ENCODE results near the gene FBXL19. TPM values are rescaled to one million over a fixed set of nuclear protein-coding genes. Genes with fewer than 3 reads are reported as not detected.

The FBXL19 gene
- total RNA-seq, 1 donor from 2014 or later = 6.3 TPM

DNA sequence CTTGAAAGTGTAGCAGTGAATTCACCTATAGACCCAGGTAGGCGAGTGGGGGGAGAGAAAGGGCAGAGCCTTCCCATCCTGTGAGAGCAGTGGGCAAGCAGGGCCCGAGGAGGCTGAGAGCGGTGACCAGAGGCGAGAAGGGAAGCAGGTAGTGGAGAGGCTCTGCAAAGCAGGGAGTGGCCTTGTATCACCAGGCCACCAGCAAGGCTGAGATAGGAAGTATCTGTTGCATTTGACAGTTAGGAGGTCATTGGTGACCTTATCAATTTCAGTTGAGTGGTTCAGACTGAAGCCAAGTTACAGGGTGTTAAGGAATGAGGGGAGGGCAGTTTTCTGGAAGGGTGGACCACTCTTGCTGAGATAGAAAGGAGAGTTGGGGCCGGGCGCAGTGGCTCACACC, 51.0 kb downstream of the FBXL19 start:
- H3K4me3 ChIP-seq = no peak overlapping the region
- no peak overlapping the region for H3K27ac ChIP-seq (replicated peaks)
- H3K36me3 ChIP-seq = peaks cover 100% of the 10 kb centered on the region
- TF ChIP-seq, protein P1, sequence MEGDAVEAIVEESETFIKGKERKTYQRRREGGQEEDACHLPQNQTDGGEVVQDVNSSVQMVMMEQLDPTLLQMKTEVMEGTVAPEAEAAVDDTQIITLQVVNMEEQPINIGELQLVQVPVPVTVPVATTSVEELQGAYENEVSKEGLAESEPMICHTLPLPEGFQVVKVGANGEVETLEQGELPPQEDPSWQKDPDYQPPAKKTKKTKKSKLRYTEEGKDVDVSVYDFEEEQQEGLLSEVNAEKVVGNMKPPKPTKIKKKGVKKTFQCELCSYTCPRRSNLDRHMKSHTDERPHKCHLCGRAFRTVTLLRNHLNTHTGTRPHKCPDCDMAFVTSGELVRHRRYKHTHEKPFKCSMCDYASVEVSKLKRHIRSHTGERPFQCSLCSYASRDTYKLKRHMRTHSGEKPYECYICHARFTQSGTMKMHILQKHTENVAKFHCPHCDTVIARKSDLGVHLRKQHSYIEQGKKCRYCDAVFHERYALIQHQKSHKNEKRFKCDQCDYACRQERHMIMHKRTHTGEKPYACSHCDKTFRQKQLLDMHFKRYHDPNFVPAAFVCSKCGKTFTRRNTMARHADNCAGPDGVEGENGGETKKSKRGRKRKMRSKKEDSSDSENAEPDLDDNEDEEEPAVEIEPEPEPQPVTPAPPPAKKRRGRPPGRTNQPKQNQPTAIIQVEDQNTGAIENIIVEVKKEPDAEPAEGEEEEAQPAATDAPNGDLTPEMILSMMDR (IDR thresholded peaks at IDR 0.05; ENCODE audit: borderline replicate concordance) = no peak
- no peak for DNase-seq
- no peaks in the 10 kb centered on the region for H3K4me1 ChIP-seq
- intact Hi-C loops (cut with micrococcal nuclease) = no loop called here
- H3K27me3 ChIP-seq (ENCODE audit: low read depth) = no peaks in the 10 kb centered on the region
- no peaks in the 10 kb centered on the region for H3K9me3 ChIP-seq (replicated peaks)

- no peaks in the 10 kb centered on the region for H3K27me3 ChIP-seq (ENCODE audit: low read depth)
- DNase-seq = no peak
- no peak overlapping the region for H3K27ac ChIP-seq (replicated peaks)
- no peaks in the 10 kb centered on the region for H3K4me1 ChIP-seq
- TF ChIP-seq, protein P1 (IDR thresholded peaks at IDR 0.05; ENCODE audit: borderline replicate concordance) = no peak
- no peak overlapping the region for H3K4me3 ChIP-seq
- H3K36me3 ChIP-seq = peaks cover 100% of the 10 kb centered on the region
- intact Hi-C loops (cut with micrococcal nuclease) = no loop called here
- no peaks in the 10 kb centered on the region for H3K9me3 ChIP-seq (replicated peaks)
These were observed 53.1 kb downstream of the FBXL19 start for GRCh38 chr16:30976486-30976885.

DNA sequence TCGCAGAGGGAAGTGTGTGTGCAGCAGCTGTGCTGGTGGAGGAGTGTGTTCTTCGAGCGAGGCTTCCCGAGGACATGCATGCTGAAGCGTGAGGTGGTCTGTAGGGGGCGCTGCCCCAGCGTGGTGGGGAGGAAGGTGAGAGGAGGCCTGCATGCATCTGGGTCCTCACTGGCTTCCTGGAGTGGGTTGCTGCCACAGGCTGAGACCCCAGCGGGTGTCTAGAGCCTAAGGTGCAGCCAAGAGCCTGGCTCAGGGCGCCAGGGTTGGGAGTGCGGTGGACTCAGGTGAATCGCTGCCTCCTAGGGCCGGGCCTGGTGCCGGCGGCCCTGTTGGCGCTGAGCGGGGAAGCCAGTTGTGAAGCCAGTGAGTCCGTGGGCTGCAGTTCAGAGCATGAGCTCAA, 54.1 kb downstream of the FBXL19 start:
- Histone ChIP-seq H3K4me1 (no peaks in the 10 kb centered on the region), H3K4me3 (no peak overlapping the region), H3K27ac (replicated peaks) (no peak overlapping the region), H3K27me3 (ENCODE audit: low read depth) (no peaks in the 10 kb centered on the region), H3K36me3 (peaks cover 97% of the 10 kb centered on the region), H3K9me3 (replicated peaks) (no peaks in the 10 kb centered on the region)
- no peak for DNase-seq
- TF ChIP-seq, protein P1 (IDR thresholded peaks at IDR 0.05; ENCODE audit: borderline replicate concordance) = no peak
- intact Hi-C loops (cut with micrococcal nuclease) = no loop called here

DNA sequence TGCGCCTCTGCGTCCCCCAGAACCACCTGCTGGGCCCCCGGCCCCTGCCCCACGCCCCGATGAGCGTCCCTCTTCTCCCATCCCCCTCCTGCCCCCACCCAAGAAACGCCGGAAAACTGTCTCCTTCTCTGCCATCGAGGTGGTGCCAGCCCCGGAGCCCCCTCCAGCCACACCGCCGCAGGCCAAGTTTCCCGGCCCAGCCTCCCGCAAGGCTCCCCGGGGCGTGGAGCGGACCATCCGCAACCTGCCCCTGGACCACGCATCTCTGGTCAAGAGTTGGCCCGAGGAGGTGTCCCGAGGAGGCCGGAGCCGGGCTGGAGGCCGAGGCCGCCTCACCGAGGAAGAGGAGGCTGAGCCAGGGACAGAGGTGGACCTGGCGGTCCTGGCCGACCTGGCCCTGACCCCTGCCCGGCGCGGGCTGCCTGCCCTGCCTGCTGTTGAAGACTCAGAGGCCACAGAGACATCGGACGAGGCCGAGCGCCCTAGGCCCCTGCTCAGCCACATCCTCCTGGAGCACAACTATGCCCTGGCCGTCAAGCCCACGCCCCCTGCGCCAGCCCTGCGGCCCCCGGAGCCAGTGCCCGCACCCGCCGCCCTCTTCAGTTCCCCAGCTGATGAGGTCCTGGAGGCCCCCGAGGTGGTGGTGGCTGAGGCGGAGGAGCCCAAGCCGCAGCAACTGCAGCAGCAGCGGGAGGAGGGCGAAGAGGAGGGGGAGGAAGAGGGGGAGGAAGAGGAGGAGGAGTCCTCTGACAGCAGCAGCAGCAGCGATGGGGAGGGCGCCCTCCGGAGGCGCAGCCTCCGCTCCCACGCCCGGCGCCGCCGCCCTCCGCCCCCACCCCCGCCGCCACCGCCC, 56.0 kb downstream of the FBXL19 start:
- Histone ChIP-seq H3K4me1 (no peaks in the 10 kb centered on the region), H3K4me3 (no peak overlapping the region), H3K27me3 (ENCODE audit: low read depth) (no peaks in the 10 kb centered on the region), H3K27ac (replicated peaks) (no peak overlapping the region), H3K9me3 (replicated peaks) (no peaks in the 10 kb centered on the region), H3K36me3 (peaks cover 91% of the 10 kb centered on the region)
- no peak for DNase-seq
- TF ChIP-seq, protein P1 (IDR thresholded peaks at IDR 0.05; ENCODE audit: borderline replicate concordance) = no peak
- intact Hi-C loops (cut with micrococcal nuclease) = loop anchor here (10.0 kb wide), 2 partner anchors 165 to 475 kb away; partner anchors contain the start of gene ARMC5

DNA sequence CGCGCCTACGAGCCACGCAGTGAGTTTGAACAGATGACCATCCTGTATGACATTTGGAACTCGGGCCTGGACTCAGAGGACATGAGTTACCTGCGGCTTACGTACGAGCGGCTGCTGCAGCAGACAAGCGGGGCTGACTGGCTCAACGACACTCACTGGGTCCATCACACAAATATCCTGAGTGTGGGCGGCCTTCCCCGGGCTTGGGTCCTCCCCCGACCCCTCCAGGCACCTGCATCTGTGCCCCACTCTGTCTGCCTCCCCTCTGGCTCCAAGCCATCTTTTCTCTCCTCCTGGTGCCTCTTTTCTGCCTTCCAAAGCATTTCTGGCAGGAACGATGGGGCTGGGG, 56.6 kb downstream of the FBXL19 start:
- H3K36me3 ChIP-seq = peaks cover 85% of the 10 kb centered on the region
- no peak overlapping the region for H3K4me3 ChIP-seq
- TF ChIP-seq, protein P1 (IDR thresholded peaks at IDR 0.05; ENCODE audit: borderline replicate concordance) = no peak
- peaks cover 4% of the 10 kb centered on the region for H3K4me1 ChIP-seq
- intact Hi-C loops (cut with micrococcal nuclease) = loop anchor here (10.0 kb wide), 2 partner anchors 165 to 475 kb away; partner anchors contain the start of gene ARMC5
- no peaks in the 10 kb centered on the region for H3K27me3 ChIP-seq (ENCODE audit: low read depth)
- no peak overlapping the region for H3K27ac ChIP-seq (replicated peaks)
- no peak for DNase-seq
- H3K9me3 ChIP-seq (replicated peaks) = no peaks in the 10 kb centered on the region
